ENCODE results near the gene OPTC.

OPTC gene

DNA sequence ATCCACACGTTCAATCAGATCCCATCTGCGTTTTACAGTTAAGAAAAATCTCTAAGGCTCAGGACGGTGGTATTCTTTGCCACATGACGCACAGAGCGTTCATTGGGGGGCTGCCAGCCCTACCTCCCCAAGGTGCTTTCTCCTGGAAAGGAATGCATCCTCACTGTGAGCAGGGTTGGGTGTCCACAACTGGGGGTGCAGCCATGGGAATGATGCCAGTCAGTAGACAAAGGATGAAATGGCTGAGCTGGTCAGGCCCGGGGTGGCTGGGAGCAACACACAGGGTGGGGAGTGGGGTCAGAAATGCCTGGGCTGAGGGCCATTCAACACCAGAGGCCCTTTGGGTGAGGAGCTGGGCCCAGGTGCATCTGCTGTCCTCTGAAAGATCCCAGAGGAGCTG is 25.9 kb downstream of the OPTC start:
- TF ChIP-seq, protein P1, sequence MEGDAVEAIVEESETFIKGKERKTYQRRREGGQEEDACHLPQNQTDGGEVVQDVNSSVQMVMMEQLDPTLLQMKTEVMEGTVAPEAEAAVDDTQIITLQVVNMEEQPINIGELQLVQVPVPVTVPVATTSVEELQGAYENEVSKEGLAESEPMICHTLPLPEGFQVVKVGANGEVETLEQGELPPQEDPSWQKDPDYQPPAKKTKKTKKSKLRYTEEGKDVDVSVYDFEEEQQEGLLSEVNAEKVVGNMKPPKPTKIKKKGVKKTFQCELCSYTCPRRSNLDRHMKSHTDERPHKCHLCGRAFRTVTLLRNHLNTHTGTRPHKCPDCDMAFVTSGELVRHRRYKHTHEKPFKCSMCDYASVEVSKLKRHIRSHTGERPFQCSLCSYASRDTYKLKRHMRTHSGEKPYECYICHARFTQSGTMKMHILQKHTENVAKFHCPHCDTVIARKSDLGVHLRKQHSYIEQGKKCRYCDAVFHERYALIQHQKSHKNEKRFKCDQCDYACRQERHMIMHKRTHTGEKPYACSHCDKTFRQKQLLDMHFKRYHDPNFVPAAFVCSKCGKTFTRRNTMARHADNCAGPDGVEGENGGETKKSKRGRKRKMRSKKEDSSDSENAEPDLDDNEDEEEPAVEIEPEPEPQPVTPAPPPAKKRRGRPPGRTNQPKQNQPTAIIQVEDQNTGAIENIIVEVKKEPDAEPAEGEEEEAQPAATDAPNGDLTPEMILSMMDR (IDR thresholded peaks at IDR 0.05; ENCODE audit: low read length, missing control alignments), result no peak
- no peak for DNase-seq (ENCODE audit: low read depth)
- H3K4me3 ChIP-seq (replicated peaks; ENCODE audit: low read depth, low read length), result no peak overlapping the region

DNA sequence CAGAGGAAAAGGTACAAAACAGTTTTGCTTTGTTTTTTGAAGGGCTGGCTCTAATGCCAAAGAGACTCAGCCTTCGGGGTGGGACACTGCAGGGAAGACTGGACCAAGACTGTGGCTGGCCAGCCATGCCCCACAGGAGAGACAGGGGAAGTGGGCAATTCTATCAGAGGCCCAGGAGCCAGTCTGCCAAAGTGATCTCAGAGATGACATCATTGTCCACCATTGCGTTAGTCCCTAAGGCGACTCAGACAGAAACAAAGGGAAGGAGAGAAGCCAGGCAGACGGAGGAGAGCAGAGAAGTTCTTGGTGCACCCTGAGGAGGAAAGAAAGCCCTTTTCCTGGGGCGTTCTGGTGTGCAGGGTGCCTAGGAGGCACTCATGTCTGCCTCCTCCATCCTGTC is 26.4 kb downstream of the OPTC start:
- TF ChIP-seq, protein P1 (IDR thresholded peaks at IDR 0.05; ENCODE audit: low read length, missing control alignments), result no peak
- peak; percentile 52 for DNase-seq (ENCODE audit: low read depth)
- H3K4me3 ChIP-seq (replicated peaks; ENCODE audit: low read depth, low read length), result no peak overlapping the region

DNA sequence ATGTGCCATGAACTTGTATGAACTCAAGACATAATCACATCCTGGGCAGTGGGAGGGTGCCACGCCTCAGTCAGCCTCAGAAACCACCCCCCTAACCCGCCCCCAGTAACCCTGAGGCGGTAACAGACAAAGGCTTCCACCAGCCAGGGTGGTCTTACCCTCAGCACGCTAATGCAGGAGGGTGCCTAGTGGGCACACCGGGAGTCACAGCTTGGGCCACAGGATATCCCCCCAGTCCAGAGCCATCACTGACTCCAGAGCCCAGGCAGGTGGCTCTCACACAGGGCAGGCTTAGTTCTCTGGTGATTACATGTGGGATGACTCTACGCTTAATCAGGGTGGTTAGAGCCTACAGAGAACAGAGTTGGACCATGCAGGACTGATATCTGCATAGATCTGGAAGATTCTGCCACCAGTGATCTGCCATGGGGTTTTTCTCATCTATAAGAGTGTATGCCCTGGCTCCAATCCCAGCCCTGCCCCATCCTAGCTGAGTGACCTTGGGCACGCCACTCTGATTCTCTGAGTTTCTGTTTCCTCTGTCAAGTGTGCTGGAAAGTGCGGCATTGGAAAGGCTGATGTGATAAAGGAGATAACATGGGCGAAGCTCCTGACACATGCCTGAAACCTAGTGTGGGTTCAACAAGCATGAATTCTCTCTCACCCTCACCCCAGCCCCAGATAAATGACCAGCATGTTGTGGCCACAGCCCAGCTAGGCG is 27.3 kb downstream of the OPTC start:
- DNase-seq (ENCODE audit: low read depth), result no peak
- TF ChIP-seq, protein P1 (IDR thresholded peaks at IDR 0.05; ENCODE audit: low read length, missing control alignments), result no peak
- H3K4me3 ChIP-seq (replicated peaks; ENCODE audit: low read depth, low read length), result no peak overlapping the region

DNA sequence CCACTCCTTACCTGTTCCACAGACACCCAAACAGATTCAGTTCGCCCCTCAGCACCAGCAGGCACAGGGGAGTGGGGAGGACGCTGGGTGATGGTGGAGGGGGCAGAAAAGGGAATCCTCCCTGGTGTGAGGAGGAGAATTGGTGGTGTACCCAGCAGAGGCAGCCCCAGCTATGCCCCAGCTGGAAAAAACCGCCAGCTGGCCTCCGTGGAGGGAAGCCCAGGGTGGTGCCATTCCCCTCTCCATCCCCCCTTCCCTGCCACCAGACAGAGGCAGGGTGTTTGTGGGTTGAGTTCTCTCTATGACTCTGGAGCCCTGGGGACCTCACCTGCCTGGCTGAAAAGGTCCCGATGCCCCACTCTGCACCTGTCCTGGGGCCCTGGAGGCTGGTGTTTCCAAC is 27.9 kb downstream of the OPTC start:
- TF ChIP-seq, protein P1 (IDR thresholded peaks at IDR 0.05; ENCODE audit: low read length, missing control alignments), result no peak
- DNase-seq (ENCODE audit: low read depth), result no peak
- no peak overlapping the region for H3K4me3 ChIP-seq (replicated peaks; ENCODE audit: low read depth, low read length)

DNA sequence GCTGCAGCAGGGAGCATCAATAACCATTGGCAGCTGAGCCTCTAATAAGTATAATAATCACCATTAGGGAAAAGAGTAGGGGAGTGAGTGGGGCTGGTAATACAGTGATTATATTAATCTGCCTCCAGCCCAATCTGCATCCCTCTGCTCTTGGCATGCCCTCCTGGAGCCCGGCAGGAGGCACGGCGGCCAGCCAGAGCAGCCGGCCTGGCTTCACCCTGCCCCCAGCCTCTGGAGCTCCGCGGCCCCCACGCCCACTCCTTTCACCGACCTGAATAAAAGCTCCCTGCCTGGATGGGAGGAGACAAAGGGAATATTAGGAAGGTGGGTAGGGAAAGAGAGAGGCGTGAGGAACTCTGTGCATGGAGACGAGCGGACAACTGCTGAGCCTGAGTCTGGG is 28.3 kb downstream of the OPTC start:
- H3K4me3 ChIP-seq (replicated peaks; ENCODE audit: low read depth, low read length), result no peak overlapping the region
- no peak for DNase-seq (ENCODE audit: low read depth)
- TF ChIP-seq, protein P1 (IDR thresholded peaks at IDR 0.05; ENCODE audit: low read length, missing control alignments), result no peak

DNA sequence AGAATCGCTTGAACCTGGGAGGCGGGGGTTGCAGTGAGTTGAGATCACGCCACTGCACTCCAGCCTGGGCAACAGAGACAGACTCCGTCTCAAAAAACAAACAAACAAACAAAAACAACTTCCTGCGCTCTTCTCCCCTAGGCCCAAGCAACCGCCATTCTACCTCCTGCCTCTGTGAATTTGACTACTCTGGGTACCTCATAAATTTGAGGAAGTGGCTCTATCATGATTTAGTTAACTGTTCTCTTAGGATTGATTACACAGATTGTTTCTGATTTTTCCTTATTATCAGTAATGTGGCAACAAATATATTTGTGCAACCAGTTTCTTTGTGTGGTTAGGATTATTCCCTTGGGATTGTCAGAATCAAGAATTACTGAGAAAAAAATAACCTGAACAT is 29.7 kb downstream of the OPTC start:
- no peak for DNase-seq (ENCODE audit: low read depth)
- TF ChIP-seq, protein P1 (IDR thresholded peaks at IDR 0.05; ENCODE audit: low read length, missing control alignments), result no peak
- no peak overlapping the region for H3K4me3 ChIP-seq (replicated peaks; ENCODE audit: low read depth, low read length)

DNA sequence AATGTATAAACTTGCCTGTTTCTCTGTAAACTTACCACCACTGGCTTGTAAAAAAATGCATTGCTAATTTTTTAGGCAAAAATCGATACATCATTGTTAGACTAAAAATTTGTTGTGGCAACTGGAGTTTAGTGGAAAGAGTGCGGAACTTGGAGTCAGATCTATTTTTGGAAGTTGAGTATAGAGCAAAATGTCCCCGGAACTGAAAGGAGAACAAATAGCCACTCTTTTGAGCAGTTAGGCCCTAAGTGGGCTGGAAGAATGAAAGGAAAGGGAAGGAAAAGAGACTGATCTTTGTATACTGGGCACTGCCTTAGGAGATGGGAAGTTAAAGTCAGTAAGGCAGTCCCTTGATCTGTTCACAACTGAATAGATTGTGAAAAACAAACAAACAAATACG is 30.2 kb downstream of the OPTC start:
- DNase-seq (ENCODE audit: low read depth), result no peak

More for the DNA sequence above, 30.2 kb downstream of the OPTC start:
- TF ChIP-seq, protein P1 (IDR thresholded peaks at IDR 0.05; ENCODE audit: low read length, missing control alignments), result no peak
- no peak overlapping the region for H3K4me3 ChIP-seq (replicated peaks; ENCODE audit: low read depth, low read length)

Data from fibroblast of pulmonary artery (primary cell).